ENCODE results near the gene MYOZ1. TPM values are rescaled to one million over a fixed set of nuclear protein-coding genes. Genes with fewer than 3 reads are reported as not detected.
A peak's percentile ranks its signal among the peaks of the same experiment; 100 is the strongest.

Gene MYOZ1
- total RNA-seq, 1 experiment from 2014 or later, result 2.4 TPM

DNA sequence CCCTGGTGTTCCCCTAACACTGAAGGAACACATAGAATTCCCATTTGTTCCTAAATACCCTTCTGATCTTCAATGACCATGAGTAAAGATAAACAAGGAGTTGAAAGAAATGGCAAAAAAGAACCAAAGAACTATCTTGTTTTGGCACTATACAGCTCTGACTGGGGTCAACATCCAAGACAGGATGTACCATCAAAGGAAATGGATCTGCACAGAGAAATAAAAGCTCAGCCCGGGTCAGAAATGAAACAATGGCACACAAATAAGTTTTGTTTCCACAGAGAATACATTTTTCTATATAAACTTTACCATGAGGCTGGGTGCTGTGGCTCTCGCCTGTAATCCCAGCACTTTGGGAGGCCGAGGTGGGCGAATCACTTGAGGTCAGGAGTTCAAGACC lies 32.2 kb downstream of the MYOZ1 start:
- H3K23ac ChIP-seq (ENCODE audit: insufficient read length, low read depth, low read length), result no peak overlapping the region
- H3K56ac ChIP-seq (ENCODE audit: insufficient read length, low read depth, low read length), result no peak overlapping the region
- DNase-seq, result no peak
- no peak overlapping the region for H2AK5ac ChIP-seq (ENCODE audit: insufficient read length, low read length)
- no peaks in the 10 kb centered on the region for H3K79me2 ChIP-seq (ENCODE audit: insufficient read depth, low read length)
- Mint-ChIP-seq H3K36me3 (ENCODE audit: insufficient read depth in 1 of 3, low read depth in 3 of 3) (peaks cover 5 to 12% (median 8%) of the 10 kb centered on the region in 3 experiments; a peak in 6 of 7 replicates), H3K4me1 (no peaks in the 10 kb centered on the region), H3K9me3 (no peaks in the 10 kb centered on the region), H3K4me3 (no peak overlapping the region), H3K27me3 (ENCODE audit: low read depth) (no peaks in the 10 kb centered on the region), H3K27ac (0 out of 7 replicates have a peak overlapping the region, but pooled peaks of 1 of the 3 experiments have one; percentile 2)
- peaks cover 3% of the 10 kb centered on the region for H3K79me1 ChIP-seq (ENCODE audit: insufficient read depth, low read depth, low read length, poor library complexity, severe bottlenecking)
- H4K20me1 ChIP-seq (ENCODE audit: control insufficient read depth, insufficient read depth, insufficient read length), result no peaks in the 10 kb centered on the region
- H3K4me1 ChIP-seq (ENCODE audit: insufficient read depth, low read length), result no peaks in the 10 kb centered on the region
- H3K27me3 ChIP-seq (ENCODE audit: insufficient read depth, low read length), result no peaks in the 10 kb centered on the region
- no peak overlapping the region for H2BK20ac ChIP-seq (ENCODE audit: low read depth, low read length, poor library complexity, severe bottlenecking)
- H3T11ph ChIP-seq (ENCODE audit: low read length), result no peak overlapping the region
- no peak overlapping the region for H4K91ac ChIP-seq (ENCODE audit: insufficient read length, low read depth, low read length)
- no peak overlapping the region for H3K14ac ChIP-seq (ENCODE audit: insufficient read depth, low read length)
- TF ChIP-seq CTCF (conservative IDR thresholded peaks at IDR 0.05), result no peak
- H3K9me3 ChIP-seq (ENCODE audit: control insufficient read depth, low read depth, low read length), result no peaks in the 10 kb centered on the region
- no peak overlapping the region for H3K27ac ChIP-seq (ENCODE audit: insufficient read length, low read depth, low read length)
- no peak overlapping the region for H4K8ac ChIP-seq (replicated peaks; ENCODE audit: insufficient read length, low read depth, low read length)
- H4K5ac ChIP-seq (ENCODE audit: insufficient read length, low read depth, low read length), result no peak overlapping the region
- H3K4me2 ChIP-seq (ENCODE audit: insufficient read depth, insufficient read length, low read length), result no peak overlapping the region
- no peak overlapping the region for H2BK15ac ChIP-seq (ENCODE audit: low read depth, low read length)
- no peak overlapping the region for H2AFZ ChIP-seq (ENCODE audit: low read length)
- H2BK120ac ChIP-seq (ENCODE audit: low read depth, low read length, poor library complexity, severe bottlenecking), result no peak overlapping the region
- H3K23me2 ChIP-seq (ENCODE audit: insufficient read length, low read depth, low read length, poor library complexity, severe bottlenecking), result no peaks in the 10 kb centered on the region
- WGBS (ENCODE audit: extremely low coverage, insufficient read length, low lambda C conversion rate), result no CpG with 5 or more reads among the region's 4 CpGs
- H3K4ac ChIP-seq (ENCODE audit: low read depth, low read length), result no peak overlapping the region
- no peak overlapping the region for H2BK5ac ChIP-seq (ENCODE audit: insufficient read length, low read length)
- H3K18ac ChIP-seq (ENCODE audit: insufficient read length, low read depth, low read length), result no peak overlapping the region
- no peak overlapping the region for H3K9ac ChIP-seq (ENCODE audit: extremely low read depth, insufficient read length, low read length)
- no peak overlapping the region for H2BK12ac ChIP-seq (ENCODE audit: insufficient read length, low read depth, low read length)
